ENCODE measurements around the gene PDE11A.

The PDE11A gene

GRCh38 chr2:177942731-177943130, 129.8 kb downstream of the PDE11A start:
- Histone ChIP-seq H2AFZ (ENCODE audit: low read depth, low read length) (no peak overlapping the region), H3K36me3 (replicated peaks; ENCODE audit: low read depth, low read length) (no peaks in the 10 kb centered on the region), H3K9ac (ENCODE audit: low read length) (no peak overlapping the region), H4K20me1 (ENCODE audit: insufficient read depth, low read length) (no peaks in the 10 kb centered on the region), H3K27ac (ENCODE audit: low read length) (no peak overlapping the region), H3K4me3 (ENCODE audit: low read length) (no peak overlapping the region), H3K79me2 (ENCODE audit: low read length) (no peaks in the 10 kb centered on the region), H3K4me1 (ENCODE audit: low read length) (no peaks in the 10 kb centered on the region), H3K9me3 (ENCODE audit: insufficient read depth, low read length) (no peaks in the 10 kb centered on the region), H3K4me2 (ENCODE audit: low read length) (no peak overlapping the region), H3K27me3 (ENCODE audit: low read depth, low read length) (peaks cover 12% of the 10 kb centered on the region; the same call in 1 of the 2 replicates)
- TF ChIP-seq EZH2phosphoT487 (IDR thresholded peaks at IDR 0.05; ENCODE audit: low read depth), result no peak
- TF ChIP-seq CTCF (IDR thresholded peaks at IDR 0.05; ENCODE audit: low read depth, low read length), result no peak

GRCh38 chr2:177939211-177939610, 133.4 kb downstream of the PDE11A start:
- TF ChIP-seq CTCF (IDR thresholded peaks at IDR 0.05; ENCODE audit: low read depth, low read length), result no peak
- TF ChIP-seq EZH2phosphoT487 (IDR thresholded peaks at IDR 0.05; ENCODE audit: low read depth), result no peak
- H3K4me1 ChIP-seq (ENCODE audit: low read length), result no peaks in the 10 kb centered on the region

GRCh38 chr2:177930916-177931315, 141.7 kb downstream of the PDE11A start:
- H3K9me3 ChIP-seq (ENCODE audit: insufficient read depth, low read length), result no peaks in the 10 kb centered on the region
- H3K9ac ChIP-seq (ENCODE audit: low read length), result no peak overlapping the region
- H3K4me3 ChIP-seq (ENCODE audit: low read length), result no peak overlapping the region
- H2AFZ ChIP-seq (ENCODE audit: low read depth, low read length), result no peak overlapping the region
- no peak overlapping the region for H3K27ac ChIP-seq (ENCODE audit: low read length)
- H3K27me3 ChIP-seq (ENCODE audit: low read depth, low read length), result no peaks in the 10 kb centered on the region
- no peaks in the 10 kb centered on the region for H3K79me2 ChIP-seq (ENCODE audit: low read length)
- H3K4me2 ChIP-seq (ENCODE audit: low read length), result no peak overlapping the region
- TF ChIP-seq CTCF (IDR thresholded peaks at IDR 0.05; ENCODE audit: low read depth, low read length), result no peak
- TF ChIP-seq EZH2phosphoT487 (IDR thresholded peaks at IDR 0.05; ENCODE audit: low read depth), result no peak
- H3K36me3 ChIP-seq (replicated peaks; ENCODE audit: low read depth, low read length), result no peaks in the 10 kb centered on the region
- H4K20me1 ChIP-seq (ENCODE audit: insufficient read depth, low read length), result no peaks in the 10 kb centered on the region
- no peaks in the 10 kb centered on the region for H3K4me1 ChIP-seq (ENCODE audit: low read length)

More at GRCh38 chr2:177939211-177939610, 133.4 kb downstream of the PDE11A start:
- Histone ChIP-seq H3K27me3 (ENCODE audit: low read depth, low read length) (peaks cover 12% of the 10 kb centered on the region; the same call in 1 of the 2 replicates), H3K4me2 (ENCODE audit: low read length) (no peak overlapping the region), H3K4me3 (ENCODE audit: low read length) (no peak overlapping the region), H3K9me3 (ENCODE audit: insufficient read depth, low read length) (no peaks in the 10 kb centered on the region), H3K27ac (ENCODE audit: low read length) (no peak overlapping the region), H2AFZ (ENCODE audit: low read depth, low read length) (no peak overlapping the region), H3K9ac (ENCODE audit: low read length) (no peak overlapping the region), H4K20me1 (ENCODE audit: insufficient read depth, low read length) (no peaks in the 10 kb centered on the region), H3K79me2 (ENCODE audit: low read length) (no peaks in the 10 kb centered on the region), H3K36me3 (replicated peaks; ENCODE audit: low read depth, low read length) (no peaks in the 10 kb centered on the region)

- no peak for TF ChIP-seq CTCF (IDR thresholded peaks at IDR 0.05; ENCODE audit: low read depth, low read length)
- no peak for TF ChIP-seq EZH2phosphoT487 (IDR thresholded peaks at IDR 0.05; ENCODE audit: low read depth)
- H3K27me3 ChIP-seq (ENCODE audit: low read depth, low read length), result no peaks in the 10 kb centered on the region
These were observed 142.7 kb downstream of the PDE11A start for GRCh38 chr2:177929662-177930522.

More at GRCh38 chr2:177929662-177930522, 142.7 kb downstream of the PDE11A start:
- Histone ChIP-seq H3K79me2 (ENCODE audit: low read length) (no peaks in the 10 kb centered on the region), H3K36me3 (replicated peaks; ENCODE audit: low read depth, low read length) (no peaks in the 10 kb centered on the region), H3K4me2 (ENCODE audit: low read length) (no peak overlapping the region), H4K20me1 (ENCODE audit: insufficient read depth, low read length) (no peaks in the 10 kb centered on the region), H3K4me3 (ENCODE audit: low read length) (no peak overlapping the region), H2AFZ (ENCODE audit: low read depth, low read length) (no peak overlapping the region), H3K9me3 (ENCODE audit: insufficient read depth, low read length) (no peaks in the 10 kb centered on the region), H3K27ac (ENCODE audit: low read length) (no peak overlapping the region), H3K9ac (ENCODE audit: low read length) (no peak overlapping the region), H3K4me1 (ENCODE audit: low read length) (no peaks in the 10 kb centered on the region)
